ENCODE measurements around the gene ELAVL1. TPM values are rescaled to one million over a fixed set of nuclear protein-coding genes. Genes with fewer than 3 reads are reported as not detected.

Gene ELAVL1
- total and polyA plus RNA-seq, 9 of the 15 experiments (the other 6 are each of a cell fraction or from before 2014, with no cell fraction given): 4.3 to 172 (median 69.2) TPM

DNA sequence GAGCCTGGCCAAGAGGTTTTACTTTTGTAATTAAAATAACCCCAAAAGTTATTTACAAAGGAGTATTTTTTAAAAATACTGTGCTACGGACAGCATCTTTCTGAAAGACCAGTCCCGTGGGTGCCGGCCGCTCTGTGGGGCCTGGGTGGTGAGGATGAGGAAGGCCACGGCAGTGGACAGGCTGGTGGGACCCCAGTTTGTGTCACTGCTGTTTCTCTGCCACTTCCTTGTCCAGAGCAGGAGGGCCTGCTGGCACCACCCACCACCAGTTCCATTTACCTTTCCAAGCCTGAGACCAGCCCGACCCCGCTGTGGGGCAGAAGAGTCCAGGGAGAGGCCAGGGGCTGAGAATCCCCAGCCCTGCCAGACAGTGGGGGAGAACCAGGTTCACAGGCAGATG, 23.8 kb downstream of the ELAVL1 start:
- Histone ChIP-seq H3K4me3 (no peak overlapping the region), H3K9me3 (replicated peaks; ENCODE audit: control insufficient read depth, insufficient read depth, low read depth, low read length) (no peaks in the 10 kb centered on the region; the same call in 1 of the 2 replicates), H3K4me2 (ENCODE audit: insufficient read depth, low read length) (no peak overlapping the region), H3K27me3 (ENCODE audit: control insufficient read depth in 2 of 2, insufficient read depth in 2 of 2, low read length in 2 of 2) (no peaks in the 10 kb centered on the region), H3K79me2 (ENCODE audit: control insufficient read depth, insufficient read depth, low read length) (peaks cover 61% of the 10 kb centered on the region), H3K9me1 (ENCODE audit: control insufficient read depth, insufficient read depth, low read length) (peaks cover 7% of the 10 kb centered on the region), H3K9ac (ENCODE audit: insufficient read depth in 1 of 2, low read depth in 2 of 2, low read length in 2 of 2) (peak overlapping the region in 1 of 2 experiments; percentile 83; a peak in 2 of 4 replicates), H3K36me3 (ENCODE audit: control insufficient read depth, insufficient read depth, low read length) (peaks cover 96% of the 10 kb centered on the region), H3K4me1 (replicated peaks in 1 of 2; ENCODE audit: control insufficient read depth in 2 of 2, insufficient read depth in 2 of 2, low read length in 2 of 2) (peaks cover 12 to 49% of the 10 kb centered on the region in 2 experiments; a peak in 4 of 5 replicates), H2AFZ (ENCODE audit: low read depth, low read length) (no peak overlapping the region), H3K27ac (ENCODE audit: extremely low read depth, low read depth, low read length) (peak overlapping the region; percentile 34; the same call in 2 of the 3 replicates), H4K20me1 (replicated peaks; ENCODE audit: control insufficient read depth, insufficient read depth, low read length) (peaks cover 30% of the 10 kb centered on the region; the same call in 1 of the 2 replicates)
- TF ChIP-seq, protein P1, sequence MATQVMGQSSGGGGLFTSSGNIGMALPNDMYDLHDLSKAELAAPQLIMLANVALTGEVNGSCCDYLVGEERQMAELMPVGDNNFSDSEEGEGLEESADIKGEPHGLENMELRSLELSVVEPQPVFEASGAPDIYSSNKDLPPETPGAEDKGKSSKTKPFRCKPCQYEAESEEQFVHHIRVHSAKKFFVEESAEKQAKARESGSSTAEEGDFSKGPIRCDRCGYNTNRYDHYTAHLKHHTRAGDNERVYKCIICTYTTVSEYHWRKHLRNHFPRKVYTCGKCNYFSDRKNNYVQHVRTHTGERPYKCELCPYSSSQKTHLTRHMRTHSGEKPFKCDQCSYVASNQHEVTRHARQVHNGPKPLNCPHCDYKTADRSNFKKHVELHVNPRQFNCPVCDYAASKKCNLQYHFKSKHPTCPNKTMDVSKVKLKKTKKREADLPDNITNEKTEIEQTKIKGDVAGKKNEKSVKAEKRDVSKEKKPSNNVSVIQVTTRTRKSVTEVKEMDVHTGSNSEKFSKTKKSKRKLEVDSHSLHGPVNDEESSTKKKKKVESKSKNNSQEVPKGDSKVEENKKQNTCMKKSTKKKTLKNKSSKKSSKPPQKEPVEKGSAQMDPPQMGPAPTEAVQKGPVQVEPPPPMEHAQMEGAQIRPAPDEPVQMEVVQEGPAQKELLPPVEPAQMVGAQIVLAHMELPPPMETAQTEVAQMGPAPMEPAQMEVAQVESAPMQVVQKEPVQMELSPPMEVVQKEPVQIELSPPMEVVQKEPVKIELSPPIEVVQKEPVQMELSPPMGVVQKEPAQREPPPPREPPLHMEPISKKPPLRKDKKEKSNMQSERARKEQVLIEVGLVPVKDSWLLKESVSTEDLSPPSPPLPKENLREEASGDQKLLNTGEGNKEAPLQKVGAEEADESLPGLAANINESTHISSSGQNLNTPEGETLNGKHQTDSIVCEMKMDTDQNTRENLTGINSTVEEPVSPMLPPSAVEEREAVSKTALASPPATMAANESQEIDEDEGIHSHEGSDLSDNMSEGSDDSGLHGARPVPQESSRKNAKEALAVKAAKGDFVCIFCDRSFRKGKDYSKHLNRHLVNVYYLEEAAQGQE (IDR thresholded peaks at IDR 0.05; ENCODE audit: borderline replicate concordance): no peak
- TF ChIP-seq, protein P1 (CRISPR knock-in tag; IDR thresholded peaks at IDR 0.05; ENCODE audit: low read depth): no peak
- TF ChIP-seq CEBPB (tag; IDR thresholded peaks at IDR 0.05): no peak
- TF ChIP-seq, protein P2, sequence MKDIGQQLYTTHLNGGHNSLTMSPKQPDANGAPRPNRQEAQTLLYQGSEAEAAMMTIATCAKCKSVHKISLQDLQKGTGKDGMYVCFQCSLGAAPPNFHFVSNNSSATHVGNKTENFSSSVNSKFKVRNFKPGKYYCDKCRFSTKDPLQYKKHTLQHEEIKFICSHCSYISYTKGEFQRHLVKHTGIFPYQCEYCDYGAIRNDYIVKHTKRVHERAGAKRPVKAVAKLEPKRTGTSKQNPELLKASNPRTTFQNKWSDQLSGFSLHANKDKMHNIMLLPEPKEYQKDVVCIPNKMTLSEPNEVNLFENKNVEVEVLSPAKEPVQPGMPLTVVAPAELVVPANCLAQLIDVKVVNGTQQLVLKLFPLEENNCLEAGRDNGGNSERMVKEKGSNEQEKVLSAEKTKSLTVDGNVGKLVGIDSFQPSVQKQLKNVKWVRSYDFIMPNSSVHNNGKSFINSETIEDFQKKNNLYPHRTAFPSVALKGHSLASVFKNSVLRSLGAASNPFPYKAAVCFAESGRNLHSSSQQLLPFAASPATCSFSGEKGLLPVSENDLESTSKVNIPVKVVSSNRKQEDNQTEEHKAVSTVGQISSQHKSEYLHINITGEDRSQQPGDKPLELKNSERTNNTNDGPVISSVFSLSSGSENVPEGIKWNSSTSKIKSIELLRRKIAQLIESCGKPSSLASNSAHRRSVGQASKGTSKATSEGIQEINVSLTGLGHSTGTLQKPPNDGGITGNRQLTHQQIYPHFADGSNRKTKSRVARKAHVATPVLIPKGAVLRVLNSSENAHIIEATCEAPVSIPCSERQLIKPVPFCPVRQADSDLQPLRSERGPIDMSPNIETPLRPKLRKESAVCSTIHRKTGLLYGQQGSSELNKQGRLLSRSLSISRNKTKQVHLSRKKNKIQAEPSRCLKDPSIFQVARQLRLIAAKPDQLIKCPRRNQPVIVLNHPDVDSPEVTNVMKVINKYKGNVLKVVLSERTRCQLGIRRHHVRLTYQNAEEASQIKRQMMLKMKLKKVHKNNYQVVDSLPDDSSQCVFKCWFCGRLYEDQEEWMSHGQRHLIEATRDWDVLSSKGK (CRISPR knock-in tag; IDR thresholded peaks at IDR 0.05): no peak
- no peak for TF ChIP-seq ZNF551 (CRISPR knock-in tag; IDR thresholded peaks at IDR 0.05)
- no peak for TF ChIP-seq SAP30 (IDR thresholded peaks at IDR 0.05; ENCODE audit: borderline replicate concordance, insufficient read depth, low read depth, low read length, poor library complexity, severe bottlenecking)
- TF ChIP-seq HDAC3 (IDR thresholded peaks at IDR 0.05; ENCODE audit: borderline replicate concordance, partially characterized antibody): no peak
- no peak for TF ChIP-seq ZNF140 (CRISPR knock-in tag; IDR thresholded peaks at IDR 0.05)
- no peak for TF ChIP-seq SP2 (IDR thresholded peaks at IDR 0.05; ENCODE audit: extremely low read depth, low read depth, low read length, poor library complexity, severe bottlenecking)
- peak; percentile 34 for TF ChIP-seq RBM22 (IDR thresholded peaks at IDR 0.05; ENCODE audit: low read depth, low read length, poor library complexity, severe bottlenecking)
- intact Hi-C loops (cut with micrococcal nuclease) (no loop called here), in situ Hi-C loops (cut with MboI) (no loop called here)
- DNase-seq (ENCODE audit: extremely low read depth in 1 of 4, low spot score in 3 of 4): no peak
- no peak for FAIRE-seq
- CTCF ChIA-PET (ENCODE audit: low intra/inter-chr PET ratio): no interaction called here
- no TSS peak for BruUV-seq (replicated peaks)
- POLR2A ChIA-PET: interaction anchor here (0.9 to 1.2 kb wide), 2 partner anchors 9 to 24 kb away, joined by 5 to 6 read pairs; partner anchors contain the start of gene ELAVL1
- 93% methylated on average over 5 of the region's 7 CpGs for WGBS (ENCODE audit: insufficient coverage, low coverage, missing lambda C conversion rate)
- ATAC-seq: peak; percentile 19; the same call in 1 of the 3 replicates
